Mesendoderm (in vitro differentiated cells): Measurements from ENCODE around the gene CHAF1A.

ENCODE experiments used
- DNase-seq: peaks from one replicate; pipeline ENCODE4 v3.0.0; 2013
- H2AK5ac ChIP-seq: 2 replicates; pipeline ENCODE4 v1.6.1; 2013; ENCODE audit warnings: low read length, inconsistent platforms
- H2BK120ac ChIP-seq: 2 replicates; pipeline ENCODE4 v1.6.1; 2013; ENCODE audit warnings: low read depth, mild to moderate bottlenecking, low read length, moderate library complexity, mixed read lengths
- H2BK15ac ChIP-seq: replicated peaks from 2 replicates; pipeline ENCODE4 v1.6.1; 2013; ENCODE audit warnings: low read depth, mild to moderate bottlenecking, moderate library complexity
- H2BK5ac ChIP-seq: 2 replicates; pipeline ENCODE4 v1.6.1; 2013; ENCODE audit warnings: low read length, inconsistent platforms
- H3K18ac ChIP-seq: 2 replicates; pipeline ENCODE4 v1.6.1; 2013; ENCODE audit warnings: mild to moderate bottlenecking, low read length, mixed read lengths
- H3K23ac ChIP-seq: one replicate; pipeline ENCODE4 v1.6.1; 2013; ENCODE audit warnings: low read length
- H3K27ac ChIP-seq: 2 replicates; pipeline ENCODE4 v1.5.1; 2013; ENCODE audit warnings: low read depth, mild to moderate bottlenecking, inconsistent platforms, low read length, moderate library complexity
- H3K27me3 ChIP-seq: 2 replicates; pipeline ENCODE4 v1.6.1; 2013; ENCODE audit warnings: low read length, control low read depth, mild to moderate bottlenecking, inconsistent platforms; ENCODE audit not compliant: insufficient read depth, poor library complexity
- H3K36me3 ChIP-seq: 2 replicates; pipeline ENCODE4 v1.6.1; 2013; ENCODE audit warnings: low read length, inconsistent platforms; ENCODE audit not compliant: control insufficient read depth, insufficient read depth
- H3K4ac ChIP-seq: one replicate; pipeline ENCODE4 v1.6.1; 2013; ENCODE audit warnings: low read depth, mild to moderate bottlenecking, low read length, moderate library complexity
- H3K4me1 ChIP-seq: 2 replicates; pipeline ENCODE4 v1.6.1; 2013; ENCODE audit warnings: low read depth, low read length, inconsistent platforms; ENCODE audit not compliant: control insufficient read depth
- H3K4me2 ChIP-seq: 2 replicates; pipeline ENCODE4 v1.6.1; 2013; ENCODE audit warnings: low read length
- H3K4me3 ChIP-seq: 2 replicates; pipeline ENCODE4 v1.5.1; 2013; ENCODE audit warnings: mild to moderate bottlenecking, low read length
- H3K56ac ChIP-seq: one replicate; pipeline ENCODE4 v1.6.1; 2013; ENCODE audit warnings: low read length
- H3K79me1 ChIP-seq: 2 replicates; pipeline ENCODE4 v1.6.1; 2013; ENCODE audit warnings: low read length, inconsistent platforms
- H3K79me2 ChIP-seq: 2 replicates; pipeline ENCODE4 v1.6.1; 2013; ENCODE audit warnings: mild to moderate bottlenecking, low read length; ENCODE audit not compliant: control insufficient read depth, insufficient read depth
- H3K9ac ChIP-seq: 2 replicates; pipeline ENCODE4 v1.6.1; 2013; ENCODE audit warnings: low read length, inconsistent platforms
- H4K5ac ChIP-seq: one replicate; pipeline ENCODE4 v1.6.1; 2013; ENCODE audit warnings: low read length
- H4K8ac ChIP-seq: one replicate; pipeline ENCODE4 v1.6.1; 2013; ENCODE audit warnings: low read depth, mild to moderate bottlenecking, control low read depth, low read length, moderate library complexity
- WGBS: extraction: QIAGEN DNeasy Blood & Tissue Kit; methylation state at CpG from one replicate; pipeline ENCODE4 v1.1.7; 2013; ENCODE audit warnings: low lambda C conversion rate, missing lambda C conversion rate; ENCODE audit not compliant: insufficient coverage; ENCODE audit errors: extremely low coverage; 5-methylcytosine and 5-hydroxymethylcytosine counted together

CHAF1A gene

DNA sequence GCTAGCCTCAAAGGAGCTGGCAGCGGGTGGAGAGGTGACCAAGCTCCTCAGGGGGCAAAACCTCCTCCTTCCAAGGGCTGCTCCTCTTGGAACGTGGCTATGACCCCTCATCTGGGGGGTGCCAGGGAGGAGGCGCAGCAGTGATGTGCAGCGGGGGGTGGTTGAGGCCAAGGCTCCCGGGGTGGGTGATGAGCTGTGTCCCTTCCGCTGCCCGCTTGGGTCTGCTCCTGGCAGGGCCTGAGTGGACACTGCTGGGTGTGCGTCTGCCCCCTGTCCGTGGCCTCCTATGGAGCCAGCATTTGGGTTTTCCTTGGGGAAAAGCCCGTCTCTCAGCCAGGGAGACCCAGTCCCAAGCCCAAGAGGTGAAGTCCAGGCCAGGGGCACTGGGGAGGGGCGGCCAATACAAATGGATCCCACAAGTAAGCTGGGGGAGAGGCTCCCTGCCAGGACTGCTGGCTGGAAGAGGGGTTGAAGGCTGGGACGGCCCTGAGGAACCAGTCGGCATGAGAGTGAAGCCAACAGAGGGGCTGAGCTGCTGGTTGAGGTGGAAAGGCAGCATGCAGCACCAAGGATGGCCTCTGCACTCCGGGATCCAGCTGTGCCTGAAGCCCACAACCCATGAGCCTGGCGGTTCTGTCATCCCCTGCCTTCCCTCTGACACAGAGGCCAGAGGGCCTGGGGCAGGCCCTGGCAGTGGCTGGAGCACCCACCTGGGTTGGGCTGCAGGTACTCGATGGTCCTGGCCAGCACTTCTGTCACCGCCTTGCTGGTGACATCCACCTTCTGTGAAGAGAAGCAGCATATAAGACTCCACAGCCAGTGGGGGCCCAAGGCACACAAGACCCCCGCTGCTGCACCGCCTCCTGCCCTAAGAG, 36.4 kb upstream of the CHAF1A start:
- Histone ChIP-seq H3K18ac (no peak overlapping the region), H2BK5ac (no peak overlapping the region), H4K5ac (no peak overlapping the region), H2BK15ac (no peak overlapping the region), H3K56ac (no peak overlapping the region), H3K27me3 (no peaks in the 10 kb centered on the region), H3K4me1 (peaks cover 9% of the 10 kb centered on the region), H3K27ac (no peak overlapping the region), H2AK5ac (no peak overlapping the region), H3K4me3 (no peak overlapping the region), H3K4ac (no peak overlapping the region), H3K79me2 (no peaks in the 10 kb centered on the region), H3K23ac (no peak overlapping the region), H3K79me1 (peaks cover 12% of the 10 kb centered on the region), H4K8ac (no peak overlapping the region), H3K9ac (no peak overlapping the region), H3K4me2 (no peak overlapping the region), H3K36me3 (peaks cover 6% of the 10 kb centered on the region), H2BK120ac (no peak overlapping the region)
- DNase-seq = no peak
- no CpG with 5 or more reads among the region's 19 CpGs for WGBS

DNA sequence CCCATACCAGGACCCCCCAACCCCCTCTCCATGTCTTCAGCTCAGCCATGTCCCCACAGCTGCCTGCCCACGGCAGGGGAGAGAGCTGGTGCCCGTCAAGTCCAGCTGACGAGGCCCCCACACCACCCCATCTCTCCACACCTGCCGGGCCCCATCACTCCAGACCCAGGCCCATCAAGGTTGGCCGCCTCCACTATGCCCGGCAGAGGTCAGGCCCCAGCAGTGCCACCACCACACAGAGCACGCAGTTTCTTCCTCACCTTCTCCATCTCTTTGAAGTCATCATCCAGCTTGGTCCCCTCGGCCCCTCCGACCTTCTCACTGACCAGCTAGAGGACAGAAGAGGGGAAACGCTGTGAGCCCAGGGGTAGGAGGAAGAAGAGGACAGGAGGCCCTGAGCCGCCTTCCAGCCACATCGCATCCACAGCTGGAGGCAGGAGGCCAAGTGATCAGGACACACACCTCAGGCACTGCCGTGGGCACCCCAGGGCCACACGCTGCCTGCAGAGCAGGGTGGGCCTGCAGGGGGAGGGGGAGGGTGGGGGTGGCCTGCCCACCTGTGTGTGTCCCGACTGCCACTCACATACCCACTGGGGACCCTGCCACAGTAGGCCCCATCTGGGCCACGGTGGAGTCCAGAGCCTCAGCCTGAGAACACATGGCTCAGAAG, 35.6 kb upstream of the CHAF1A start:
- no peak overlapping the region for H3K56ac ChIP-seq
- H3K23ac ChIP-seq = no peak overlapping the region
- no peak overlapping the region for H4K5ac ChIP-seq
- H4K8ac ChIP-seq = no peak overlapping the region
- H3K79me2 ChIP-seq = no peaks in the 10 kb centered on the region
- H2BK15ac ChIP-seq = no peak overlapping the region
- no CpG with 5 or more reads among the region's 16 CpGs for WGBS
- DNase-seq = no peak
- no peaks in the 10 kb centered on the region for H3K27me3 ChIP-seq
- no peak overlapping the region for H3K4me2 ChIP-seq
- H3K79me1 ChIP-seq = peaks cover 12% of the 10 kb centered on the region
- H3K27ac ChIP-seq = no peak overlapping the region
- no peak overlapping the region for H3K18ac ChIP-seq
- peaks cover 6% of the 10 kb centered on the region for H3K36me3 ChIP-seq
- no peak overlapping the region for H3K9ac ChIP-seq
- H3K4ac ChIP-seq = no peak overlapping the region
- H3K4me3 ChIP-seq = no peak overlapping the region
- H2AK5ac ChIP-seq = no peak overlapping the region
- no peak overlapping the region for H2BK5ac ChIP-seq
- H3K4me1 ChIP-seq = peaks cover 9% of the 10 kb centered on the region
- H2BK120ac ChIP-seq = no peak overlapping the region

DNA sequence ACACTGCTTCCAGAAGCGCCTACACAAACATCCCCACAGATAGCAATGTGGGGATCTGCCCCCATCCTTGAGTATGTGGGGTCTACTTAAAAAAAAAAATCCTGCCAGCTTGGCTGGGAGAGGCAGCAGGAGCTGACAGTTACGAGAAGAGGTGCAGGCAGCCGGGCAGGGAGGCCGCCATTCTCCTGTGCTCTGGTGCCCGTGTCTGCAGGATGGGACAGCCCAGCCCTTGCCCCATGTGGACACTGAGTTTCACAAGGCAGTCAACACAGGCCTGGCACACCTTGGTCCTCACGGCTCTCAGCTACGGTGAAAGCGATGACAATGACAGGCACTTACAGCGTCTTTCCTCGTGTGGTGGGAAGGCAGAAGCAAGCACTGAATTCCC, 35.1 kb upstream of the CHAF1A start:
- no CpG with 5 or more reads among the region's 10 CpGs for WGBS

DNA sequence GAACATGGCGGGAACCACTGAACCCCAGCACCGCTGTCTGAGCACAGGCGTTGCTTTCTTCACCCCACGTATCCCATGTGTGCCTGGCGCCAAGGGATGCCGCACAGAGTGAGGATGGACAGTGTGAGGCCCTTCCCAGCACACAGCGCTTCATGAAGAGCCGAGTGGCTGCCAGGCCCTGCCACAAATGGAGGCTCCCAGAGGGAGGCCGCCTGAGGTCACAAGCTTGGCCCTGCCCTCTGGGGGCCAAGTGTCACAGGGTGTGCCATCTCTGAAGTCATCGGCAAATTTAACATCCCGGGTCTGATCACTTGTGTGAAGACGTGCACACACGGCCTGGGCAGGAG, 34.7 kb upstream of the CHAF1A start:
- no peak overlapping the region for H3K4me3 ChIP-seq
- H4K8ac ChIP-seq = no peak overlapping the region
- DNase-seq = no peak

More for the DNA sequence above, 35.1 kb upstream of the CHAF1A start:
- no peak overlapping the region for H4K5ac ChIP-seq
- H2BK120ac ChIP-seq = no peak overlapping the region
- H3K23ac ChIP-seq = no peak overlapping the region
- H3K18ac ChIP-seq = no peak overlapping the region
- no peak overlapping the region for H2AK5ac ChIP-seq
- no peak for DNase-seq
- no peak overlapping the region for H3K27ac ChIP-seq
- no peak overlapping the region for H2BK5ac ChIP-seq
- no peak overlapping the region for H2BK15ac ChIP-seq
- H3K4me1 ChIP-seq = peaks cover 9% of the 10 kb centered on the region
- H3K36me3 ChIP-seq = peaks cover 6% of the 10 kb centered on the region
- peak overlapping the region; percentile 25 for H3K56ac ChIP-seq
- no peak overlapping the region for H3K9ac ChIP-seq
- peaks cover 16% of the 10 kb centered on the region for H3K79me1 ChIP-seq
- H3K79me2 ChIP-seq = no peaks in the 10 kb centered on the region
- H3K4ac ChIP-seq = no peak overlapping the region
- H3K4me2 ChIP-seq = no peak overlapping the region
- H4K8ac ChIP-seq = no peak overlapping the region
- H3K4me3 ChIP-seq = no peak overlapping the region
- no peaks in the 10 kb centered on the region for H3K27me3 ChIP-seq

DNA sequence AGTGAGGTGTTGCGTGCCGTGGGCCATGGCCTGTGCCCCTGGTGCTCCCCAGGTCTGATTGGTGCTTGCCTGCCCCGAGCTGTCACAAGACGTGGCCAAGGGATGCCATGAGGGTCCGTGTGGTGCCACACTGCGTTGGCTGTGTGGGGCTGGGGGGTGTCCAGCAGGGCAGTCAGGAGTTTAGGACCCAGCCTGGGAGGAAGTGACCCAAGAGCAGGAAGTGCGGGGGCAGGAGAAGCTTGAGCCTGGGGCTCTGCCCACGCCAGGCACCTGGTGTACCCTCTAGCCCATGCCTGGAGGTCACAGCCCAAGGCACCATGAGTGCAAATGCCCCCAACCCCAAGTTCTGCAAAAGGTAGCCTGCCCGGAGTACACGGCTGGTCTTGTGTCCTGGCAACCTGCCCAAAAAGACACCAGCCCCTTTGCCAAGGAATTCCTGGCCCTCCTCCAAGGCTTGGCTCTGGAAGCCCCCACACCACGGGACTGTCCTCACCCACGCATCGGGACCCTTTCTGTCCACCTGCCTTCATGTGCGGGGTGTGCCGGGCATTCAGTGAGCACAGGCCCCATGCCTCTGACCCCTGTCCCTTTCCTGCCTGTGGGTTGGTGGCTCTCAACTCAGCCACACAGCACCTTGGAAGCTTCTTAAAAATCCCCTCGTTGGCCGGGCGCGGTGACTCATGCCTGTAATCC, 34.2 kb upstream of the CHAF1A start:
- H2BK120ac ChIP-seq = no peak overlapping the region
- no peaks in the 10 kb centered on the region for H3K27me3 ChIP-seq
- no CpG with 5 or more reads among the region's 19 CpGs for WGBS
- no peak overlapping the region for H4K5ac ChIP-seq
- peaks cover 9% of the 10 kb centered on the region for H3K4me1 ChIP-seq
- H4K8ac ChIP-seq = no peak overlapping the region
- peaks cover 4% of the 10 kb centered on the region for H3K36me3 ChIP-seq
- peaks cover 20% of the 10 kb centered on the region for H3K79me1 ChIP-seq
- no peak overlapping the region for H3K4me3 ChIP-seq
- no peak overlapping the region for H2AK5ac ChIP-seq
- no peak overlapping the region for H3K18ac ChIP-seq
- no peak overlapping the region for H2BK5ac ChIP-seq
- H3K23ac ChIP-seq = no peak overlapping the region
- H3K4ac ChIP-seq = no peak overlapping the region
- H3K56ac ChIP-seq = peak overlapping the region; percentile 67
- no peak overlapping the region for H2BK15ac ChIP-seq
- H3K4me2 ChIP-seq = no peak overlapping the region
- DNase-seq = no peak
- H3K9ac ChIP-seq = no peak overlapping the region
- no peaks in the 10 kb centered on the region for H3K79me2 ChIP-seq
- no peak overlapping the region for H3K27ac ChIP-seq

More for the DNA sequence above, 34.7 kb upstream of the CHAF1A start:
- no CpG with 5 or more reads among the region's 13 CpGs for WGBS
- no peak overlapping the region for H3K4me2 ChIP-seq
- H3K27ac ChIP-seq = no peak overlapping the region
- H4K5ac ChIP-seq = no peak overlapping the region
- no peak overlapping the region for H2BK15ac ChIP-seq
- no peak overlapping the region for H3K56ac ChIP-seq
- H3K27me3 ChIP-seq = no peaks in the 10 kb centered on the region
- no peak overlapping the region for H3K23ac ChIP-seq
- no peak overlapping the region for H2BK5ac ChIP-seq
- no peak overlapping the region for H3K18ac ChIP-seq
- no peak overlapping the region for H3K4ac ChIP-seq
- H3K36me3 ChIP-seq = peaks cover 6% of the 10 kb centered on the region
- no peaks in the 10 kb centered on the region for H3K79me2 ChIP-seq
- H2BK120ac ChIP-seq = no peak overlapping the region
- no peak overlapping the region for H2AK5ac ChIP-seq
- H3K4me1 ChIP-seq = peaks cover 9% of the 10 kb centered on the region
- peaks cover 19% of the 10 kb centered on the region for H3K79me1 ChIP-seq
- no peak overlapping the region for H3K9ac ChIP-seq
